ENCODE data around the gene LINC00237. TPM values are rescaled to one million over a fixed set of nuclear protein-coding genes. Genes with fewer than 3 reads are reported as not detected.
A peak's percentile ranks its signal among the peaks of the same experiment; 100 is the strongest.

LINC00237 gene
- total and polyA plus RNA-seq, 9 of the 15 experiments (the other 6 are each of a cell fraction or from before 2014, with no cell fraction given): not detected

- peak; percentile 54; the same call in 1 of the 2 replicates for TF ChIP-seq FOXP4 (CRISPR knock-in tag; IDR thresholded peaks at IDR 0.05; ENCODE audit: borderline replicate concordance)
- no peak for TF ChIP-seq MEIS2 (IDR thresholded peaks at IDR 0.05; ENCODE audit: partially characterized antibody)
- TF ChIP-seq ZNF592 (IDR thresholded peaks at IDR 0.05): no peak
- TF ChIP-seq RB1 (IDR thresholded peaks at IDR 0.05; ENCODE audit: low read depth): 0 out of 2 replicates have a peak, but pooled peaks have one; percentile 41
- no peak for TF ChIP-seq HCFC1 (IDR thresholded peaks at IDR 0.05; ENCODE audit: low read depth, low read length)
- TF ChIP-seq MXD1 (CRISPR knock-in tag; IDR thresholded peaks at IDR 0.05; ENCODE audit: borderline replicate concordance, poor library complexity, severe bottlenecking): no peak
- no peak for TF ChIP-seq ARNT (IDR thresholded peaks at IDR 0.05)
- TF ChIP-seq CTCF (IDR thresholded peaks at IDR 0.05 in 2 of 3, conservative IDR thresholded peaks at IDR 0.05 in 1 of 3; ENCODE audit: insufficient read depth in 2 of 3, low read depth in 1 of 3, low read length in 3 of 3): peak in 2 of 3 experiments; percentile 38 to 57; a peak in 4 of 6 replicates
- TF ChIP-seq FOXJ3 (CRISPR knock-in tag; IDR thresholded peaks at IDR 0.05): no peak
- TF ChIP-seq ZNF395 (CRISPR knock-in tag; IDR thresholded peaks at IDR 0.05): no peak
- peak; percentile 28; the same call in 1 of the 2 replicates for TF ChIP-seq BHLHE40 (IDR thresholded peaks at IDR 0.05; ENCODE audit: low read length)
- peak; percentile 27; the same call in 1 of the 2 replicates for TF ChIP-seq ZBTB7A (IDR thresholded peaks at IDR 0.05; ENCODE audit: borderline replicate concordance, control insufficient read depth, low read depth, low read length)
- TF ChIP-seq ZBTB34 (CRISPR knock-in tag; IDR thresholded peaks at IDR 0.05): no peak
- no peak for TF ChIP-seq ZNF644 (tag; IDR thresholded peaks at IDR 0.05; ENCODE audit: low read depth)
Measured at GRCh38 chr20:21125849-21126580, 19.9 kb upstream of the LINC00237 start, which contains the start of gene KIZ (continued).
